ENCODE measurements around the gene FANCE. TPM values are rescaled to one million over a fixed set of nuclear protein-coding genes. Genes with fewer than 3 reads are reported as not detected.

The FANCE gene
- polyA plus RNA-seq, 3 donors, result 1.8 to 3.0 (median 2.9) TPM

DNA sequence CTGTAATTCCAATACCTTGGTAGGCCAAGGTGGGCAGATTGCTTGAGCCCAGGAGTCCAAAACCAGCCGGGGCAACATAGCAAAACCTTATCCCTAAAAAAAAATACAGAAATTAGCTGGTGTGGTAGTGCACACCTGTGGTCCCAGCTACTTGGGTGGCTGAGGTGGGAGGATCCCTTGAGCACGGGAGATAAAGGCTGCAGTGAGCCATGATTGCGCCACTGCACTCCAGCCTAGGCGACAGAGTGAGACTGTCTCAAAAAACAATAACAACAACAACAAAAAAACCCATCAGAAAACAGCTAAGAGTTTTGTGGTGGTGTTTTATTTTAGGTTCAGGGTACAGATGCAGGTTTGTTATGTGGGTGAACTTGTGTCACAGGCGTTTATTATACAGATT is 42.9 kb upstream of the FANCE start:
- intact Hi-C loops (cut with micrococcal nuclease), result no loop called here
- no CpG with 5 or more reads among the region's 5 CpGs for WGBS (ENCODE audit: insufficient coverage)
- Mint-ChIP-seq H3K27me3 (ENCODE audit: low read depth in 3 of 3) (peaks cover 3 to 10% (median 7%) of the 10 kb centered on the region in 3 donors), H3K9me3 (no peaks in the 10 kb centered on the region), H3K36me3 (peaks cover 31 to 37% of the 10 kb centered on the region in 2 donors), H3K4me1 (peaks cover 13% of the 10 kb centered on the region), H3K4me3 (no peak overlapping the region), H3K27ac (no peak overlapping the region)
- DNase-seq, result no peak
- H2AFZ ChIP-seq (ENCODE audit: insufficient read depth, low read depth, low read length, poor library complexity, severe bottlenecking), result no peak overlapping the region
- H3K4me3 ChIP-seq (replicated peaks in 1 of 3; ENCODE audit: low read depth in 2 of 3, low read length in 3 of 3), result no peak overlapping the region
- no peak overlapping the region for H3K4me2 ChIP-seq (replicated peaks; ENCODE audit: extremely low read depth, low read length, poor library complexity, severe bottlenecking)
- H3K9me3 ChIP-seq (replicated peaks in 1 of 2; ENCODE audit: control insufficient read depth in 1 of 2, insufficient read depth in 1 of 2, low read length in 2 of 2), result no peaks in the 10 kb centered on the region
- H3K4me1 ChIP-seq (ENCODE audit: control insufficient read depth in 1 of 2, insufficient read depth in 2 of 2, low read length in 2 of 2), result peaks cover 9 to 12% of the 10 kb centered on the region in 2 donors
- H3K9ac ChIP-seq (ENCODE audit: insufficient read depth, low read length, poor library complexity, severe bottlenecking), result no peak overlapping the region
- H3K27ac ChIP-seq (ENCODE audit: low read depth in 1 of 2, low read length in 2 of 2), result no peak overlapping the region
- peaks cover 50% of the 10 kb centered on the region for H4K20me1 ChIP-seq (ENCODE audit: insufficient read depth, low read length)
- H3K36me3 ChIP-seq (replicated peaks in 1 of 2; ENCODE audit: control insufficient read depth in 1 of 2, insufficient read depth in 2 of 2, low read length in 2 of 2), result peaks cover 12 to 33% of the 10 kb centered on the region in 2 donors
- TF ChIP-seq, protein P1, sequence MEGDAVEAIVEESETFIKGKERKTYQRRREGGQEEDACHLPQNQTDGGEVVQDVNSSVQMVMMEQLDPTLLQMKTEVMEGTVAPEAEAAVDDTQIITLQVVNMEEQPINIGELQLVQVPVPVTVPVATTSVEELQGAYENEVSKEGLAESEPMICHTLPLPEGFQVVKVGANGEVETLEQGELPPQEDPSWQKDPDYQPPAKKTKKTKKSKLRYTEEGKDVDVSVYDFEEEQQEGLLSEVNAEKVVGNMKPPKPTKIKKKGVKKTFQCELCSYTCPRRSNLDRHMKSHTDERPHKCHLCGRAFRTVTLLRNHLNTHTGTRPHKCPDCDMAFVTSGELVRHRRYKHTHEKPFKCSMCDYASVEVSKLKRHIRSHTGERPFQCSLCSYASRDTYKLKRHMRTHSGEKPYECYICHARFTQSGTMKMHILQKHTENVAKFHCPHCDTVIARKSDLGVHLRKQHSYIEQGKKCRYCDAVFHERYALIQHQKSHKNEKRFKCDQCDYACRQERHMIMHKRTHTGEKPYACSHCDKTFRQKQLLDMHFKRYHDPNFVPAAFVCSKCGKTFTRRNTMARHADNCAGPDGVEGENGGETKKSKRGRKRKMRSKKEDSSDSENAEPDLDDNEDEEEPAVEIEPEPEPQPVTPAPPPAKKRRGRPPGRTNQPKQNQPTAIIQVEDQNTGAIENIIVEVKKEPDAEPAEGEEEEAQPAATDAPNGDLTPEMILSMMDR (IDR thresholded peaks at IDR 0.05), result no peak
- no peaks in the 10 kb centered on the region for H3K79me2 ChIP-seq (ENCODE audit: insufficient read depth, low read length)
- H3K27me3 ChIP-seq (ENCODE audit: control insufficient read depth in 2 of 2, insufficient read depth in 2 of 2, low read length in 2 of 2), result no peaks in the 10 kb centered on the region

DNA sequence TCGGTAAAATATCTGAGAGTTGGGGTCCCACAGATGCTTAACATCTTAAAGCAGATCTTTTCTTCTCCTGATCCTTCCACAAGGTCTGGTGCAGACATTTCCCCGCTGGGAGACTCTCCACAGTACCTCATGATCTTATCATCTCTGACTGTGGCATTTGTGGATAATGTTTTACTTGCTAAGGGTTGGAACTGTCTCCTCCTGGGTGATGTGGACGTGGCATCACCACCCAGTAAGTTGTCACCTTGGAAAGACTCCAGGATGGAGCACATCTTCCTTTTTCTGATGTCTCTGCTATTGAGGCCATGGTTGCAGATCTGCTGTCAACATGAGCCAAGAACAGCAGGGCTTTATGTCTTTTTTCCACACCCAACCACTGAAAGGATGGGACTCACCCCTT is 42.0 kb upstream of the FANCE start:
- Histone ChIP-seq H3K4me1 (ENCODE audit: control insufficient read depth in 1 of 2, insufficient read depth in 2 of 2, low read length in 2 of 2) (peaks cover 9 to 12% of the 10 kb centered on the region in 2 donors), H3K27ac (ENCODE audit: low read depth in 1 of 2, low read length in 2 of 2) (no peak overlapping the region), H3K9me3 (replicated peaks in 1 of 2; ENCODE audit: control insufficient read depth in 1 of 2, insufficient read depth in 1 of 2, low read length in 2 of 2) (no peaks in the 10 kb centered on the region), H3K4me2 (replicated peaks; ENCODE audit: extremely low read depth, low read length, poor library complexity, severe bottlenecking) (no peak overlapping the region), H3K36me3 (replicated peaks in 1 of 2; ENCODE audit: control insufficient read depth in 1 of 2, insufficient read depth in 2 of 2, low read length in 2 of 2) (peaks cover 12 to 42% of the 10 kb centered on the region in 2 donors), H4K20me1 (ENCODE audit: insufficient read depth, low read length) (peaks cover 45% of the 10 kb centered on the region), H3K27me3 (ENCODE audit: control insufficient read depth in 2 of 2, insufficient read depth in 2 of 2, low read length in 2 of 2) (no peaks in the 10 kb centered on the region), H3K4me3 (replicated peaks in 1 of 3; ENCODE audit: low read depth in 2 of 3, low read length in 3 of 3) (no peak overlapping the region), H3K9ac (ENCODE audit: insufficient read depth, low read length, poor library complexity, severe bottlenecking) (no peak overlapping the region), H2AFZ (ENCODE audit: insufficient read depth, low read depth, low read length, poor library complexity, severe bottlenecking) (no peak overlapping the region), H3K79me2 (ENCODE audit: insufficient read depth, low read length) (no peaks in the 10 kb centered on the region)
- no peak for DNase-seq
- Mint-ChIP-seq H3K4me1 (peaks cover 16% of the 10 kb centered on the region), H3K27me3 (ENCODE audit: low read depth in 3 of 3) (peaks cover 3 to 12% (median 7%) of the 10 kb centered on the region in 3 donors), H3K9me3 (no peaks in the 10 kb centered on the region), H3K4me3 (no peak overlapping the region), H3K27ac (peak overlapping the region in 1 of 7 donors; percentile 10), H3K36me3 (peaks cover 38 to 45% of the 10 kb centered on the region in 2 donors)
- WGBS (ENCODE audit: insufficient coverage), result 14% methylated on average over 1 of the region's 3 CpGs
- intact Hi-C loops (cut with micrococcal nuclease), result no loop called here
- TF ChIP-seq, protein P1 (IDR thresholded peaks at IDR 0.05), result no peak

Data from CD14-positive monocyte (primary cell).